ENCODE data around the gene GRN.
"Not testable (repeated sequence)": the region's sequence is repeated elsewhere in the genome, so short reads cannot be mapped to it uniquely, and the experiment has no call there.

The GRN gene

GRCh38 chr17:44323359-44324091, 21.6 kb upstream of the GRN start:
- Histone ChIP-seq H3K4me3 (ENCODE audit: low read depth in 1 of 2, low read length in 1 of 2) (peak overlapping the region; percentile 72 to 88), H3K4me1 (ENCODE audit: control insufficient read depth in 1 of 2, insufficient read depth in 1 of 2, low read depth in 1 of 2, low read length in 1 of 2) (peaks cover 32 to 35% of the 10 kb centered on the region in 2 experiments), H3K9me3 (no peaks in the 10 kb centered on the region), H3K27me3 (peaks cover 3% of the 10 kb centered on the region), H3K27ac (no peak overlapping the region), H3K36me3 (peaks cover 21% of the 10 kb centered on the region)
- TF ChIP-seq CTCF (IDR thresholded peaks at IDR 0.05) = no peak

DNA sequence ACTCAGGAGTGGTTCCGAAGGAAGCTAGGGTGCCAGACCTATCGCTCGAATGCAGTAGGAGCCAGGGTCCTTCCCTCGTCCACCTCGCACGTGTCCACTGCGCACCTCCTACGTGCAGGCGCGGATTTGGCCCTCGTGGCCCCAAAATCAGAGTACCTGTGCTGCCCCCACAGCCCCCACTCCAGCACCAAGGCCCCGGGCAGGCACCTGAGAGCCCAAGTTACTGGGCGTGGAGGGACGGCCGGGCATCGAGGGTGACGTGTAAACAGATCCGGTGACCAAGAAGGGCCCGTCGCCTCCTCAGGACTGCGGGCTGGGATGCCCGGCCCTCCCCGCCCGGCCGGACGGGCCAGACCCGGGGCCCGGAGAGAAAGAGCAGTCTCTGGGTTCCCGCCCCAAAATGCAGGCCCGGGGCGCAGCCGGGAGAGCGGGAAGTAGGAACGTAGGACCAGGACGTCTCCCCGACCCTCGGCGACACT, 21.0 kb upstream of the GRN start:
- H3K36me3 ChIP-seq = peaks cover 21% of the 10 kb centered on the region
- H3K4me3 ChIP-seq (ENCODE audit: low read depth in 1 of 2, low read length in 1 of 2) = peak overlapping the region; percentile 72 to 88
- H3K27me3 ChIP-seq = no peaks in the 10 kb centered on the region
- H3K27ac ChIP-seq = peak overlapping the region; percentile 71
- no peaks in the 10 kb centered on the region for H3K9me3 ChIP-seq
- TF ChIP-seq CTCF (IDR thresholded peaks at IDR 0.05) = no peak
- H3K4me1 ChIP-seq (ENCODE audit: control insufficient read depth in 1 of 2, insufficient read depth in 1 of 2, low read depth in 1 of 2, low read length in 1 of 2) = peaks cover 32 to 35% of the 10 kb centered on the region in 2 experiments

GRCh38 chr17:44324571-44325275, 20.4 kb upstream of the GRN start, which contains the start of gene SLC25A39:
Gene SLC25A39 (minus strand): TSS chr17:44324823. CDS start chr17:44323562, 1,261 bp downstream.
- Histone ChIP-seq H3K27me3 (no peaks in the 10 kb centered on the region), H3K9me3 (no peaks in the 10 kb centered on the region), H3K4me1 (ENCODE audit: control insufficient read depth in 1 of 2, insufficient read depth in 1 of 2, low read depth in 1 of 2, low read length in 1 of 2) (peaks cover 33 to 36% of the 10 kb centered on the region in 2 experiments), H3K27ac (peak within 1 kb of the TSS; percentile 71), H3K36me3 (peaks cover 18% of the 10 kb centered on the region), H3K4me3 (ENCODE audit: low read depth in 1 of 2, low read length in 1 of 2) (peak within 1 kb of the TSS; percentile 72 to 88)
- TF ChIP-seq CTCF (IDR thresholded peaks at IDR 0.05) = peak; percentile 45

DNA sequence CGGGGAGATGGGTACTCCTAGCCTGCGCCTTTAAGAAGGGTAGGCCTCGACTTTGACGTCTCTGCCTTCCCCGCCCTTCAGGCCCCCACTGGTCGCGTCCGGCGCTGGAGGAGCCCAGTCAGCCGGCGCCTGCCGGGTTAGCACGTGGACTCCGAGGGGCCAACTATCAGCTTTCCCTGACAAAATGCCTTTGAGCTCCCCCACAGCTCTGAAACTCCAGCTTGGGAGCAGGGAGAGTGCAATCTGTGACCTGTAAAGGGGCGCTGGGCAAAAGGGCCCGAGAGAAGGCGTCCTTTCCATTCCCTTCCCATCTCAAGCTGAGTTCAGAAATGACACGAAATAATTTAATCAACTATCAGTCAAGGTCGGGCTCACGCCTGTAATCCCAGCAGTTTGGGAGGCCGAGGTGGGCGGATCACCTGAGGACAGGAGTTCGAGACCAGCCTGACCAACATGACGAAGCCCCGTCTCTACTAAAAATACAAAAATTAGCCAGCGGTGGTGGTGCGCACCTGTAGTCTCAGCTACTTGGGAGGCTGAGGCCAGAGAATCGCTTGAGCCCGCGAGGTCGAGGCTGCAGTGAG, 18.1 kb upstream of the GRN start:
- no peak for TF ChIP-seq CTCF (IDR thresholded peaks at IDR 0.05)
- no peaks in the 10 kb centered on the region for H3K27me3 ChIP-seq
- no peaks in the 10 kb centered on the region for H3K9me3 ChIP-seq
- H3K4me3 ChIP-seq (ENCODE audit: low read depth in 1 of 2, low read length in 1 of 2) = peak overlapping the region; percentile 51 to 88
- no peaks in the 10 kb centered on the region for H3K36me3 ChIP-seq
- H3K4me1 ChIP-seq (ENCODE audit: control insufficient read depth in 1 of 2, insufficient read depth in 1 of 2, low read depth in 1 of 2, low read length in 1 of 2) = peaks cover 52 to 57% of the 10 kb centered on the region in 2 experiments
- H3K27ac ChIP-seq = peak overlapping the region; percentile 71

GRCh38 chr17:44327715-44328449, 17.2 kb upstream of the GRN start:
- H3K9me3 ChIP-seq = no peaks in the 10 kb centered on the region
- no peaks in the 10 kb centered on the region for H3K36me3 ChIP-seq
- no peaks in the 10 kb centered on the region for H3K27me3 ChIP-seq
- peaks cover 62 to 66% of the 10 kb centered on the region in 2 experiments for H3K4me1 ChIP-seq (ENCODE audit: control insufficient read depth in 1 of 2, insufficient read depth in 1 of 2, low read depth in 1 of 2, low read length in 1 of 2)
- no peak overlapping the region for H3K27ac ChIP-seq
- H3K4me3 ChIP-seq (ENCODE audit: low read depth in 1 of 2, low read length in 1 of 2) = no peak overlapping the region
- no peak for TF ChIP-seq CTCF (IDR thresholded peaks at IDR 0.05)

DNA sequence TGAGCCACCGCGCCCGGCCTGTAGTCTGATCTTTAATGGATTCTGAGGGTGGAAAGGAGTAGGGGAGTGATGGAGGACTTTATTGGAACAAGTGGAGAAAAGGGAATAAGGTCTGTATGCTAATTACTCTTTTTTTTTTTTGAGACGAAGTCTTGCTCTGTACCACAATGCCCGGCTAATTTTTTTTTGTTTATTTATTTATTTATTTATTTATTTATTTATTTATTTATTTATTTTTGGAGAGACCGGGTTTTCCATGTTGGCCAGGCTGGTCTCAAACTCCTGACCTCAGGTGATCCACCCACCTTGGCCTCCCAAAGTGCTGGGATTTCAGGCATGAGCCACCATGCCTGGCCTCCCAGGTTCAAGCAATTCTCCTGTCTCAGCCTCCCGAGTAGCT, 15.6 kb upstream of the GRN start:
- H3K9me3 ChIP-seq; H3K4me3 ChIP-seq (ENCODE audit: low read depth in 1 of 2, low read length in 1 of 2); H3K36me3 ChIP-seq; H3K27ac ChIP-seq; H3K27me3 ChIP-seq: not testable (repeated sequence)
- peaks cover 69 to 74% of the 10 kb centered on the region in 2 experiments for H3K4me1 ChIP-seq (ENCODE audit: control insufficient read depth in 1 of 2, insufficient read depth in 1 of 2, low read depth in 1 of 2, low read length in 1 of 2)

DNA sequence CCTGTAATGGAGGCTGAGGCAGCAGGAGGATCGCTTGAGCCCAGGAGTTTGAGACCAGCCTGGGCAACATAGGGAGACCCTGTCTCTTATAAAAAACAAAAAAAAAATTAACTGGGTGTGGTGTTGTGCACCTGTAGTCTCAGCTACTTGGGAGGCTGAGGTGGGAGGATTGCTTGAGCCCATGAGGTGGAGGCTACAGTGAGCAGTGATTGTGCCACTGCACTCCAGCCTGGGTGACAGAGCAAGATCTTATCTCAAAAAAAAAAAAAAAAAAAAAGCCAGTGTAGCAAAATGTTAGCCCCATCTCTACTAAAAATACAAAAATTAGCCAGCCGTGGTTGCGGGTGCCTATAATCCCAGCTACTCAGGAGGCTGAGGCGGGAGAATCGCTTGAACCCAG, 14.8 kb upstream of the GRN start:
- not testable (repeated sequence) for H3K27me3 ChIP-seq; H3K9me3 ChIP-seq; H3K4me3 ChIP-seq (ENCODE audit: low read depth in 1 of 2, low read length in 1 of 2); H3K36me3 ChIP-seq; H3K27ac ChIP-seq
- peaks cover 71 to 76% of the 10 kb centered on the region in 2 experiments for H3K4me1 ChIP-seq (ENCODE audit: control insufficient read depth in 1 of 2, insufficient read depth in 1 of 2, low read depth in 1 of 2, low read length in 1 of 2)
